ENCODE results near the gene GRK1.

The GRK1 gene

GRCh38 chr13:113756441-113757097, 89.5 kb downstream of the GRK1 start:
- no peak overlapping the region for H3K27ac Mint-ChIP-seq
- H3K4me3 Mint-ChIP-seq, result no peak overlapping the region
- peaks cover 24% of the 10 kb centered on the region for H3K4me1 Mint-ChIP-seq
- H3K36me3 Mint-ChIP-seq (ENCODE audit: low read depth), result no peaks in the 10 kb centered on the region
- peaks cover 65% of the 10 kb centered on the region for H3K27me3 Mint-ChIP-seq (ENCODE audit: low read depth, poor library complexity)
- no peak for TF ChIP-seq CTCF (IDR thresholded peaks at IDR 0.05)
- DNase-seq, result no peak
- H3K9me3 Mint-ChIP-seq, result no peaks in the 10 kb centered on the region

GRCh38 chr13:113758651-113759524, 91.9 kb downstream of the GRK1 start, which contains the start of gene TMEM255B:
TSS of gene TMEM255B (plus strand) at chr13:113759226. CDS start at chr13:113759270, 44 bp downstream.
- no peak for TF ChIP-seq CTCF (IDR thresholded peaks at IDR 0.05)
- Mint-ChIP-seq H3K27ac (no peak within 1 kb of the TSS), H3K9me3 (no peaks in the 10 kb centered on the region), H3K4me3 (peak within 1 kb of the TSS; percentile 89), H3K36me3 (ENCODE audit: low read depth) (no peaks in the 10 kb centered on the region), H3K27me3 (ENCODE audit: low read depth, poor library complexity) (peaks cover 76% of the 10 kb centered on the region), H3K4me1 (peaks cover 24% of the 10 kb centered on the region)
- peak; percentile 90 for DNase-seq

- Mint-ChIP-seq H3K4me1 (peaks cover 22% of the 10 kb centered on the region), H3K27ac (no peak overlapping the region), H3K4me3 (peak overlapping the region; percentile 89), H3K9me3 (no peaks in the 10 kb centered on the region), H3K36me3 (ENCODE audit: low read depth) (no peaks in the 10 kb centered on the region), H3K27me3 (ENCODE audit: low read depth, poor library complexity) (peaks cover 75% of the 10 kb centered on the region)
- TF ChIP-seq CTCF (IDR thresholded peaks at IDR 0.05), result no peak
- peak; percentile 35 for DNase-seq
Observed at GRCh38 chr13:113759525-113760137, 92.6 kb downstream of the GRK1 start.

- H3K4me1 Mint-ChIP-seq, result peaks cover 19% of the 10 kb centered on the region
- H3K27me3 Mint-ChIP-seq (ENCODE audit: low read depth, poor library complexity), result peaks cover 75% of the 10 kb centered on the region
- H3K27ac Mint-ChIP-seq, result no peak overlapping the region
Observed at GRCh38 chr13:113761136-113761535, 94.1 kb downstream of the GRK1 start.

GRCh38 chr13:113762075-113762474, 95.1 kb downstream of the GRK1 start:
- Mint-ChIP-seq H3K27ac (no peak overlapping the region), H3K9me3 (no peaks in the 10 kb centered on the region), H3K4me3 (no peak overlapping the region), H3K4me1 (peaks cover 19% of the 10 kb centered on the region), H3K27me3 (ENCODE audit: low read depth, poor library complexity) (peaks cover 75% of the 10 kb centered on the region), H3K36me3 (ENCODE audit: low read depth) (no peaks in the 10 kb centered on the region)
- no peak for TF ChIP-seq CTCF (IDR thresholded peaks at IDR 0.05)
- no peak for DNase-seq

More at GRCh38 chr13:113761136-113761535, 94.1 kb downstream of the GRK1 start:
- Mint-ChIP-seq H3K9me3 (no peaks in the 10 kb centered on the region), H3K4me3 (no peak overlapping the region), H3K36me3 (ENCODE audit: low read depth) (no peaks in the 10 kb centered on the region)
- TF ChIP-seq CTCF (IDR thresholded peaks at IDR 0.05), result no peak
- DNase-seq, result no peak
